ENCODE results near the gene CCR8. TPM values are rescaled to one million over a fixed set of nuclear protein-coding genes. Genes with fewer than 3 reads are reported as not detected.

Gene CCR8
- total RNA-seq, 1 donor from 2014 or later = not detected

- no peak overlapping the region for H3K4me3 ChIP-seq (ENCODE audit: low read depth, low read length)
- DNase-seq (ENCODE audit: low read depth) = no peak
- TF ChIP-seq CTCF (conservative IDR thresholded peaks at IDR 0.05; ENCODE audit: low read depth, low read length) = no peak
Measured at GRCh38 chr3:39378957-39379777, 49.7 kb downstream of the CCR8 start.

GRCh38 chr3:39379778-39380155, 50.3 kb downstream of the CCR8 start:
- no peak overlapping the region for H3K4me3 ChIP-seq (ENCODE audit: low read depth, low read length)
- no peak for TF ChIP-seq CTCF (conservative IDR thresholded peaks at IDR 0.05; ENCODE audit: low read depth, low read length)
- DNase-seq (ENCODE audit: low read depth) = no peak

GRCh38 chr3:39381432-39381831, 51.9 kb downstream of the CCR8 start:
- no peak for DNase-seq (ENCODE audit: low read depth)
- TF ChIP-seq CTCF (conservative IDR thresholded peaks at IDR 0.05; ENCODE audit: low read depth, low read length) = no peak
- H3K4me3 ChIP-seq (ENCODE audit: low read depth, low read length) = no peak overlapping the region

Other genes with a start within 250 kb of the CCR8 start
- 17.6 and 38.8 TPM in 2 replicates for gene GORASP1, start 222.1 kb upstream of the CCR8 start, total RNA-seq
- 0.58 and 0.86 TPM in 2 replicates for gene TTC21A, start 222.0 kb upstream of the CCR8 start, total RNA-seq
- 11.5 and 12.7 TPM in 2 replicates for gene CSRNP1, start 176.1 kb upstream of the CCR8 start, total RNA-seq
- gene XIRP1, start 137.1 kb upstream of the CCR8 start, total RNA-seq = 0.12 TPM in 1 of 2 replicates, not detected in the other
- gene CX3CR1, start 49.7 kb upstream of the CCR8 start, total RNA-seq = not detected in 2 replicates
- gene SLC25A38, start 53.7 kb downstream of the CCR8 start, total RNA-seq = 20.8 and 29.7 TPM in 2 replicates
- gene RPSA, start 77.0 kb downstream of the CCR8 start, total RNA-seq = 2,720 and 3,068 TPM in 2 replicates
- gene MOBP, start 138.0 kb downstream of the CCR8 start, total RNA-seq = 0.35 TPM in 1 of 2 replicates, not detected in the other

All from epithelial cell of proximal tubule (primary cell).